Ectodermal cell (in vitro differentiated cells): ENCODE data around the gene OR51B6.
"Not testable (repeated sequence)": the region's sequence is repeated elsewhere in the genome, so short reads cannot be mapped to it uniquely, and the experiment has no call there.

Source experiments
- H3K27ac ChIP-seq: 2 replicates; pipeline ENCODE4 v1.7.0; 2013; ENCODE audit warnings: mild to moderate bottlenecking, low read depth, low read length; ENCODE audit not compliant: insufficient read depth, poor library complexity, severe bottlenecking
- H3K27me3 ChIP-seq: 2 replicates; pipeline ENCODE4 v1.7.0; 2013; ENCODE audit warnings: mild to moderate bottlenecking, low read length; ENCODE audit not compliant: insufficient read depth, control insufficient read depth, poor library complexity, severe bottlenecking
- H3K36me3 ChIP-seq: one replicate; pipeline ENCODE4 v1.7.0; 2013; ENCODE audit warnings: low read length; ENCODE audit not compliant: control insufficient read depth, insufficient read depth
- H3K4me1 ChIP-seq: one replicate; pipeline ENCODE4 v1.7.0; 2013; ENCODE audit warnings: low read length; ENCODE audit not compliant: control insufficient read depth, insufficient read depth
- H3K4me3 ChIP-seq: 2 replicates; pipeline ENCODE4 v1.7.0; 2013; ENCODE audit warnings: low read depth, low read length, control low read depth; ENCODE audit not compliant: insufficient read depth
- H3K9me3 ChIP-seq: 2 replicates; pipeline ENCODE4 v1.7.0; 2013; ENCODE audit warnings: mild to moderate bottlenecking, low read length, moderate library complexity; ENCODE audit not compliant: control insufficient read depth
- WGBS, 2 experiments: methylation state at CpG; one replicate each; pipeline ENCODE4 v1.1.7; 2013; ENCODE audit warnings: missing lambda C conversion rate in 2 of 2; 5-methylcytosine and 5-hydroxymethylcytosine counted together

The OR51B6 gene

DNA sequence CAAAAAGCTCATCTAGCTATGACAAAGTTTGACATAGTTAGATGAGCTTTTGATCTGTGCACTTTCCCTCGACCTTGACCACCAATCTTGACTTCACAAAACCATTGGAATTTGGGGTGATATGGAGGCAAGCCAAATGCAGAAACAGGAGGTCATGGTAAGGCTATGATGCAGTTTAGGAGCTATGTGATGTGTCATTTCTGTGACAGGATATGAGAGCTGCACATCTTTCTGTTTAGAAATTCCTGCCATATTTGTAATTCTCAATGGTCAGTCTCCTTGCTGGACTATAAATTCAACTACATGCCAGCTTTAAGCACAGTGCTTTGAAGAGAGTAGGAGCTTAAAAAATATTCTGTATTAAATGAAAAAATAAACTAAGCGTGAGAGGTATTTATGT is 12.9 kb downstream of the OR51B6 start:
- Histone ChIP-seq H3K4me3 (no peak overlapping the region), H3K36me3 (no peaks in the 10 kb centered on the region), H3K4me1 (no peaks in the 10 kb centered on the region), H3K9me3 (no peaks in the 10 kb centered on the region), H3K27ac (no peak overlapping the region), H3K27me3 (no peaks in the 10 kb centered on the region)
- WGBS, 2 experiments, result 88 to 100% methylated on average over 1 to 2 of the region's 2 CpGs

GRCh38 chr11:5366365-5366764 is 15.1 kb downstream of the OR51B6 start:
- not testable (repeated sequence) for H3K27me3 ChIP-seq, H3K27ac ChIP-seq, H3K4me3 ChIP-seq, H3K36me3 ChIP-seq, H3K9me3 ChIP-seq, H3K4me1 ChIP-seq
- 85 to 86% methylated on average over 6 of the region's 6 CpGs for WGBS, 2 experiments

- H3K9me3 ChIP-seq, result no peaks in the 10 kb centered on the region
- no peaks in the 10 kb centered on the region for H3K36me3 ChIP-seq
- no peak overlapping the region for H3K27ac ChIP-seq
- no peak overlapping the region for H3K4me3 ChIP-seq
- H3K4me1 ChIP-seq, result no peaks in the 10 kb centered on the region
- WGBS, 2 experiments, result 80 to 100% methylated on average over 1 of the region's 1 CpG
- no peaks in the 10 kb centered on the region for H3K27me3 ChIP-seq
Measured at GRCh38 chr11:5366856-5367255, 15.5 kb downstream of the OR51B6 start.

DNA sequence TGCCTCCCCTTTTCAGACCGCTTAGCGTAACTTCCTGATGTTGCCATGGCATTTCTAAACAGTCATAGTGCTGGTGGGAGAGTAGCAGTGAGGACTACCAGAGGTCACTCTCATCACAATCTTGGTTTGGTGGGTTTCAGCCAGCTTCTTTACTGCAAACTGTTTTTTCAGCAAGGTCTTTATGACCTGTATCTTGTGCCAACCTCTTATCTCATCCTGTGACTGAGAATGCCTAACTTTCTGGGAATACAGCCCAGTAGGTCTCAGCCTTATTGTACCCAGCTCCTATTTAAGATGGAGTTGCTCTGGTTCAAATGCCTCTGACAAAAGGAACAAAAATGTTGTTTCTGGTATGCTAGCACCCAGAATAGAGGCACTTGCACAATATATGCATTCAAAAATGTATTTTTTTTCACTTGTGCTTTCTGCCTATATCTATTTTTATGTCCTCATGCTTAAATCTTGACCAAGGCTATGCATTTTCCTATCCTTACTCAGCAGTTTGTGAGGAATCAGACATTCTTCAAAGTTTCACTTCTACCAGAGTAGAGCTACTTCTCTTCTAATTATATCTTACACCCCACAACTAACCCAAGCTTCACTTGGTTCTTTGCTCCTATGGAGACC is 16.3 kb downstream of the OR51B6 start:
- no peaks in the 10 kb centered on the region for H3K36me3 ChIP-seq
- H3K9me3 ChIP-seq, result no peaks in the 10 kb centered on the region
- no peaks in the 10 kb centered on the region for H3K4me1 ChIP-seq
- H3K27ac ChIP-seq, result no peak overlapping the region
- 64 to 69% methylated on average over 2 of the region's 2 CpGs for WGBS, 2 experiments
- H3K27me3 ChIP-seq, result no peaks in the 10 kb centered on the region
- no peak overlapping the region for H3K4me3 ChIP-seq

- no peak overlapping the region for H3K27ac ChIP-seq
- no peak overlapping the region for H3K4me3 ChIP-seq
- H3K27me3 ChIP-seq, result no peaks in the 10 kb centered on the region
- H3K4me1 ChIP-seq, result no peaks in the 10 kb centered on the region
- WGBS, 2 experiments, result 41 to 43% methylated on average over 3 of the region's 3 CpGs
- no peaks in the 10 kb centered on the region for H3K9me3 ChIP-seq
- no peaks in the 10 kb centered on the region for H3K36me3 ChIP-seq
Measured at GRCh38 chr11:5368502-5369043, 17.3 kb downstream of the OR51B6 start.

- no peak overlapping the region for H3K4me3 ChIP-seq
- no peaks in the 10 kb centered on the region for H3K4me1 ChIP-seq
- H3K9me3 ChIP-seq, result no peaks in the 10 kb centered on the region
- H3K27me3 ChIP-seq, result no peaks in the 10 kb centered on the region
- no peak overlapping the region for H3K27ac ChIP-seq
- H3K36me3 ChIP-seq, result no peaks in the 10 kb centered on the region
Measured at GRCh38 chr11:5369789-5370188, 18.5 kb downstream of the OR51B6 start.

- Histone ChIP-seq H3K4me3 (no peak overlapping the region), H3K27ac (no peak overlapping the region), H3K4me1 (peaks cover 17% of the 10 kb centered on the region), H3K36me3 (no peaks in the 10 kb centered on the region), H3K9me3 (no peaks in the 10 kb centered on the region), H3K27me3 (no peaks in the 10 kb centered on the region)
- WGBS, 2 experiments, result 76 to 83% methylated on average over 4 of the region's 4 CpGs
Measured at GRCh38 chr11:5380740-5381342, 29.5 kb downstream of the OR51B6 start.

- H3K4me1 ChIP-seq, result peaks cover 17% of the 10 kb centered on the region
- H3K27ac ChIP-seq, result peak within 1 kb of the TSS; percentile 75
- WGBS, 2 experiments, result 23 to 36% methylated on average over 1 of the region's 1 CpG
Measured at GRCh38 chr11:5383576-5383975, 32.3 kb downstream of the OR51B6 start, which contains the start of gene OR51M1. OR51M1 (plus strand) TSS chr11:5383812; CDS start chr11:5389399, 5,587 bp downstream.

GRCh38 chr11:5384335-5384734 is 33.0 kb downstream of the OR51B6 start:
- Histone ChIP-seq H3K4me3 (no peak overlapping the region), H3K36me3 (no peaks in the 10 kb centered on the region), H3K9me3 (no peaks in the 10 kb centered on the region), H3K27ac (peak overlapping the region; percentile 75), H3K27me3 (no peaks in the 10 kb centered on the region), H3K4me1 (peaks cover 17% of the 10 kb centered on the region)
- 78 to 79% methylated on average over 2 of the region's 2 CpGs for whole genome bisulfite sequencing, 2 experiments

More at GRCh38 chr11:5383576-5383975, 32.3 kb downstream of the OR51B6 start, which contains the start of gene OR51M1:
- Histone ChIP-seq H3K36me3 (no peaks in the 10 kb centered on the region), H3K9me3 (no peaks in the 10 kb centered on the region), H3K4me3 (no peak within 1 kb of the TSS), H3K27me3 (no peaks in the 10 kb centered on the region)

- H3K36me3 ChIP-seq, result no peaks in the 10 kb centered on the region
- H3K27ac ChIP-seq, result no peak overlapping the region
- no peak overlapping the region for H3K4me3 ChIP-seq
- no peaks in the 10 kb centered on the region for H3K9me3 ChIP-seq
- H3K4me1 ChIP-seq, result no peaks in the 10 kb centered on the region
- H3K27me3 ChIP-seq, result no peaks in the 10 kb centered on the region
- WGBS, 2 experiments, result 90 to 95% methylated on average over 2 of the region's 2 CpGs
Measured at GRCh38 chr11:5390210-5390609, 38.9 kb downstream of the OR51B6 start.
